DOHH2 (cell line): ENCODE data around the gene SATB1.

Source experiments
- H3F3A ChIP-seq: fragments of 200-600 bp; sonication (generic), shearing (Covaris generic); 2 replicates; pipeline ENCODE4 v1.6.0; 2016; ENCODE audit warnings: antibody characterized with exemption, mild to moderate bottlenecking; ENCODE audit not compliant: control insufficient read depth, insufficient read depth
- H3K27ac ChIP-seq: fragments of 200-600 bp; sonication (generic); 2 replicates; pipeline ENCODE4 v1.5.1; 2014; ENCODE audit warnings: low read depth, mild to moderate bottlenecking, low read length, moderate library complexity
- H3K27me3 ChIP-seq: fragments of 200-600 bp; sonication (generic); 2 replicates; pipeline ENCODE4 v1.6.1; 2014; ENCODE audit warnings: mild to moderate bottlenecking, low read length, mixed read lengths; ENCODE audit not compliant: control insufficient read depth
- H3K36me3 ChIP-seq: fragments of 200-600 bp; sonication (generic); 2 replicates; pipeline ENCODE4 v1.6.1; 2014; ENCODE audit warnings: mild to moderate bottlenecking, low read length, moderate library complexity, mixed read lengths; ENCODE audit not compliant: control insufficient read depth
- H3K4me1 ChIP-seq: fragments of 200-600 bp; sonication (generic); 2 replicates; pipeline ENCODE4 v1.6.1; 2014; ENCODE audit warnings: mild to moderate bottlenecking, low read length, mixed read lengths; ENCODE audit not compliant: control insufficient read depth
- H3K4me2 ChIP-seq: fragments of 200-600 bp; sonication (generic); 2 replicates; pipeline ENCODE4 v1.6.0; 2014; ENCODE audit warnings: mild to moderate bottlenecking, low read length, moderate library complexity
- H3K4me3 ChIP-seq: fragments of 200-600 bp; sonication (generic); 2 replicates; pipeline ENCODE4 v1.5.1; 2014; ENCODE audit warnings: mild to moderate bottlenecking, low read length, mixed read lengths
- H3K79me2 ChIP-seq: fragments of 200-600 bp; sonication (generic); 2 replicates; pipeline ENCODE4 v1.6.1; 2014; ENCODE audit warnings: mild to moderate bottlenecking, low read length, mixed read lengths; ENCODE audit not compliant: control insufficient read depth
- H3K9me2 ChIP-seq: fragments of 200-600 bp; sonication (generic); replicated peaks from 2 replicates; pipeline ENCODE4 v1.6.1; 2014; ENCODE audit warnings: mild to moderate bottlenecking, low read length, mixed read lengths; ENCODE audit not compliant: control insufficient read depth
- H3K9me3 ChIP-seq: fragments of 200-600 bp; sonication (generic); 2 replicates; pipeline ENCODE4 v1.6.1; 2014; ENCODE audit warnings: antibody characterized with exemption, low read length, mixed read lengths; ENCODE audit not compliant: control insufficient read depth, insufficient read depth
- H4K20me1 ChIP-seq: fragments of 200-600 bp; sonication (generic); 2 replicates; pipeline ENCODE4 v1.6.0; 2014; ENCODE audit warnings: low read depth, mild to moderate bottlenecking, antibody characterized with exemption, low read length, moderate library complexity; ENCODE audit not compliant: control insufficient read depth, insufficient read depth
- CTCF ChIP-seq: fragments of 200-600 bp; sonication (generic); IDR thresholded peaks from one replicate; pipeline ENCODE4 v1.5.1; 2014; ENCODE audit warnings: antibody characterized with exemption, mild to moderate bottlenecking, low read depth, low read length; ENCODE audit not compliant: poor library complexity, severe bottlenecking
- EZH2phosphoT487 ChIP-seq: fragments of 200-600 bp; sonication (generic); IDR thresholded peaks from 2 replicates; pipeline ENCODE4 v1.6.1; 2017; ENCODE audit warnings: borderline replicate concordance, mild to moderate bottlenecking, antibody characterized with exemption, low read length, moderate library complexity, mixed read lengths

Gene SATB1

GRCh38 chr3:18443665-18444594 lies 18.8 kb upstream of the SATB1 start:
- no peaks in the 10 kb centered on the region for H3K9me2 ChIP-seq
- 0 out of 2 replicates have a peak, but pooled peaks cover 3% of the 10 kb centered on the region for H4K20me1 ChIP-seq
- H3K9me3 ChIP-seq = peaks cover under 1% of the 10 kb centered on the region; the same call in 1 of the 2 replicates
- H3K27me3 ChIP-seq = peaks cover 73% of the 10 kb centered on the region
- no peaks in the 10 kb centered on the region for H3K36me3 ChIP-seq
- H3K4me3 ChIP-seq = peak overlapping the region; percentile 76
- H3K79me2 ChIP-seq = no peaks in the 10 kb centered on the region
- peaks cover 42% of the 10 kb centered on the region for H3K4me1 ChIP-seq
- H3F3A ChIP-seq = peaks cover 5% of the 10 kb centered on the region; the same call in 1 of the 2 replicates
- H3K4me2 ChIP-seq = peak overlapping the region; percentile 91
- TF ChIP-seq CTCF = no peak
- TF ChIP-seq EZH2phosphoT487 = peak; percentile 62; the same call in 1 of the 2 replicates
- no peak overlapping the region for H3K27ac ChIP-seq

GRCh38 chr3:18442756-18443664 lies 17.9 kb upstream of the SATB1 start:
- no peaks in the 10 kb centered on the region for H3K9me2 ChIP-seq
- H3K4me1 ChIP-seq = peaks cover 51% of the 10 kb centered on the region
- H3K79me2 ChIP-seq = no peaks in the 10 kb centered on the region
- TF ChIP-seq CTCF (no peak), EZH2phosphoT487 (no peak)
- peak overlapping the region; percentile 76 for H3K4me3 ChIP-seq
- peaks cover 81% of the 10 kb centered on the region for H3K27me3 ChIP-seq
- H3F3A ChIP-seq = peaks cover 5% of the 10 kb centered on the region; the same call in 1 of the 2 replicates
- H3K36me3 ChIP-seq = no peaks in the 10 kb centered on the region
- H3K9me3 ChIP-seq = no peaks in the 10 kb centered on the region
- H3K4me2 ChIP-seq = peak overlapping the region; percentile 91
- no peak overlapping the region for H3K27ac ChIP-seq
- H4K20me1 ChIP-seq = 0 out of 2 replicates have a peak, but pooled peaks cover 3% of the 10 kb centered on the region

GRCh38 chr3:18441551-18441950 lies 16.4 kb upstream of the SATB1 start:
- no peak overlapping the region for H3K4me2 ChIP-seq
- H3K79me2 ChIP-seq = no peaks in the 10 kb centered on the region

More at GRCh38 chr3:18441551-18441950, 16.4 kb upstream of the SATB1 start:
- no peak for TF ChIP-seq CTCF
- TF ChIP-seq EZH2phosphoT487 = no peak
- Histone ChIP-seq H3K9me2 (no peaks in the 10 kb centered on the region), H3K4me1 (peaks cover 51% of the 10 kb centered on the region), H3K4me3 (no peak overlapping the region), H3K27me3 (peaks cover 70% of the 10 kb centered on the region), H3K9me3 (no peaks in the 10 kb centered on the region), H3K36me3 (no peaks in the 10 kb centered on the region), H4K20me1 (0 out of 2 replicates have a peak, but pooled peaks cover 3% of the 10 kb centered on the region), H3K27ac (no peak overlapping the region), H3F3A (peaks cover 5% of the 10 kb centered on the region; the same call in 1 of the 2 replicates)
